Neural crest cell (in vitro differentiated cells): ENCODE results near the gene CAPNS1. TPM values are rescaled to one million over a fixed set of nuclear protein-coding genes. Genes with fewer than 3 reads are reported as not detected.
"Not testable (repeated sequence)": the region's sequence is repeated elsewhere in the genome, so short reads cannot be mapped to it uniquely, and the experiment has no call there.

Experiments used
- DNase-seq: peaks from one replicate; pipeline ENCODE4 v3.0.0; 2021; ENCODE audit warnings: low read depth, mixed read lengths, low spot score
- H3K27ac Mint-ChIP-seq: one replicate; pipeline ENCODE4 v1.8.0; 2021; ENCODE audit warnings: mild to moderate bottlenecking, mixed read lengths; ENCODE audit not compliant: unreplicated experiment
- H3K27me3 Mint-ChIP-seq: 2 replicates; pipeline ENCODE4 v1.8.0; 2021; ENCODE audit warnings: low read depth, mild to moderate bottlenecking, mixed read lengths
- H3K36me3 Mint-ChIP-seq: 2 replicates; pipeline ENCODE4 v1.8.0; 2021; ENCODE audit warnings: low read depth, mild to moderate bottlenecking, mixed read lengths
- H3K4me1 Mint-ChIP-seq: 2 replicates; pipeline ENCODE4 v1.8.0; 2021; ENCODE audit warnings: mixed read lengths
- H3K4me3 Mint-ChIP-seq: one replicate; pipeline ENCODE4 v1.8.0; 2021; ENCODE audit warnings: mild to moderate bottlenecking, mixed read lengths
- H3K9me3 Mint-ChIP-seq: 2 replicates; pipeline ENCODE4 v1.8.0; 2021; ENCODE audit warnings: mixed read lengths
- total RNA-seq: library from RNA; stranded (reverse); gene quantifications from 2 replicates; pipeline ENCODE4 v1.2.1, GENCODE V29; 2021
- TF ChIP-seq, protein P1 (sequence below): fragments of 200-600 bp; sonication (generic); conservative IDR thresholded peaks from 2 replicates; pipeline ENCODE4 v1.5.0; 2021; ENCODE audit warnings: antibody characterized with exemption, mild to moderate bottlenecking

Gene CAPNS1
- total RNA-seq, 1 donor from 2014 or later = 321 TPM

DNA sequence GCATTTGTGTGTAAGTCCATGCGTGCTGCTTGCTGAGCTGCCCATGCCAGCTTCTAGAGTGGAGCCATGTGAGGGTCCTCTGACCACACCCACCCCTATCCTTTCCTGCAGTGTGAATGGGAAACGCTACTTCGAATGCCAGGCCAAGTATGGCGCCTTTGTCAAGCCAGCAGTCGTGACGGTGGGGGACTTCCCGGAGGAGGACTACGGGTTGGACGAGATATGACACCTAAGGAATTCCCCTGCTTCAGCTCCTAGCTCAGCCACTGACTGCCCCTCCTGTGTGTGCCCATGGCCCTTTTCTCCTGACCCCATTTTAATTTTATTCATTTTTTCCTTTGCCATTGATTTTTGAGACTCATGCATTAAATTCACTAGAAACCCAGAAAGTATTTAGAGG lies 14.3 kb upstream of the CAPNS1 start:
- Mint-ChIP-seq H3K4me3 (peak overlapping the region; percentile 39), H3K4me1 (peaks cover 11% of the 10 kb centered on the region), H3K9me3 (no peaks in the 10 kb centered on the region), H3K27me3 (no peaks in the 10 kb centered on the region), H3K36me3 (peaks cover 4% of the 10 kb centered on the region), H3K27ac (no peak overlapping the region)
- TF ChIP-seq, protein P1, sequence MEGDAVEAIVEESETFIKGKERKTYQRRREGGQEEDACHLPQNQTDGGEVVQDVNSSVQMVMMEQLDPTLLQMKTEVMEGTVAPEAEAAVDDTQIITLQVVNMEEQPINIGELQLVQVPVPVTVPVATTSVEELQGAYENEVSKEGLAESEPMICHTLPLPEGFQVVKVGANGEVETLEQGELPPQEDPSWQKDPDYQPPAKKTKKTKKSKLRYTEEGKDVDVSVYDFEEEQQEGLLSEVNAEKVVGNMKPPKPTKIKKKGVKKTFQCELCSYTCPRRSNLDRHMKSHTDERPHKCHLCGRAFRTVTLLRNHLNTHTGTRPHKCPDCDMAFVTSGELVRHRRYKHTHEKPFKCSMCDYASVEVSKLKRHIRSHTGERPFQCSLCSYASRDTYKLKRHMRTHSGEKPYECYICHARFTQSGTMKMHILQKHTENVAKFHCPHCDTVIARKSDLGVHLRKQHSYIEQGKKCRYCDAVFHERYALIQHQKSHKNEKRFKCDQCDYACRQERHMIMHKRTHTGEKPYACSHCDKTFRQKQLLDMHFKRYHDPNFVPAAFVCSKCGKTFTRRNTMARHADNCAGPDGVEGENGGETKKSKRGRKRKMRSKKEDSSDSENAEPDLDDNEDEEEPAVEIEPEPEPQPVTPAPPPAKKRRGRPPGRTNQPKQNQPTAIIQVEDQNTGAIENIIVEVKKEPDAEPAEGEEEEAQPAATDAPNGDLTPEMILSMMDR = no peak
- DNase-seq = no peak

DNA sequence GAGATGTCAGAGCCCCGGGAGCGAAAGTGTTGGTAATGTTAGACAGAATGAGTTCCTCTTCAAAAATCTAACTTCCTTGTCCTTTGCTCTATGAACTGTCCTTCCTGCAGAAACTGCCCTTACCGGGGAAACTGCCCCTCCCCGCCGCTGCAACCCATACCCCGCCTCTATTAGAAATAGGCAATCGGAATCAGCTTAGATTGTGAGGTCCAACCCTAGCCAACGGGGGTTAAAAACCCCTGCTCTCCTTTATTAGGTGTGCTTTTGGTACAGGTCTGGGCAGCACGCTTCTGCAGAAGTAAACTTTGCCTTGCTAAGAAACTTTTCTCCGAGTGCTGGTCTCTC lies 11.5 kb upstream of the CAPNS1 start:
- H3K36me3 Mint-ChIP-seq = peaks cover 4% of the 10 kb centered on the region
- peak overlapping the region; percentile 90 for H3K4me3 Mint-ChIP-seq
- TF ChIP-seq, protein P1 = no peak
- H3K9me3 Mint-ChIP-seq = no peaks in the 10 kb centered on the region
- H3K4me1 Mint-ChIP-seq = peaks cover 11% of the 10 kb centered on the region
- DNase-seq = no peak
- H3K27me3 Mint-ChIP-seq = no peaks in the 10 kb centered on the region
- H3K27ac Mint-ChIP-seq = peak overlapping the region; percentile 86

DNA sequence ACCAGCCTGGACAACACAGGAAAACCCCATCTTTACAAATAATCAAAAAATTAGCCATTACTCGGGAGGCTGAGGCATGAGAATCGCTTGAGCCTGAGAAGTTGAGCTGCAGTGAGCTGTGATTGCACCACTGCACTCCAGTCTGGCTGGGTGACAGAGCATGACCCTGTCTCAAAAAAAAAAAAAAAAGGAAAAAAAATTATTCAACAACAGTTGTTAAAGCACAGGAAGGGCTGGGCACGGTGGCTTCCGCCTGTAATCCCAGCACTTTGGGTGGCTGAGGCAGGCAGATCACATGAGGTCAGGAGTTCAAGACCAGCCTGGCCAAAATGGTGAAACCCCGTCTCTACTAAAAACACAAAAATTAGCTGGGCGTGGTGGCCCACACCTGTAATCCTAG lies 8.6 kb upstream of the CAPNS1 start:
- H3K27me3 Mint-ChIP-seq, H3K27ac Mint-ChIP-seq, H3K9me3 Mint-ChIP-seq, DNase-seq, H3K4me3 Mint-ChIP-seq, H3K36me3 Mint-ChIP-seq: not testable (repeated sequence)
- peaks cover 11% of the 10 kb centered on the region for H3K4me1 Mint-ChIP-seq

DNA sequence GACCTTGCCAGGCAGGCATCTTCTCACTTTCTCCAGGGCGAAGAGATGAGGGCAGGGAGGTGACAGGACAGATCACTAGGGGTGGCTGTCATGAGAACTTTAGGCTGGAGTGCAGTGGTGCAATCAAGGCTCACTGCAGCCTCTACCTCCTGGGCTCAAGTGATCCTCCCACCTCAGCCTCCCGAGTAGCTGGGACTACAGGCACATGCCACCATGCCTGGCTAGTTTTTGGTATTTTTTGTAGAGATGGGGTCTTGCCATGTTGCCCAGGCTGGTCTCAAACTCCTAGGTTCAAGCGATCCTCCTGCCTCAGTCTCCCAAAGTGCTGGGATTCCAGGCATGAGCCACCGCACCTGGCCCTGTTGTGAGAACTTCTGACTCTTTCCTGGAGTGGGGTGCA lies 5.0 kb upstream of the CAPNS1 start:
- not testable (repeated sequence) for H3K27ac Mint-ChIP-seq, H3K27me3 Mint-ChIP-seq, H3K4me1 Mint-ChIP-seq, H3K4me3 Mint-ChIP-seq, H3K36me3 Mint-ChIP-seq, H3K9me3 Mint-ChIP-seq, DNase-seq

DNA sequence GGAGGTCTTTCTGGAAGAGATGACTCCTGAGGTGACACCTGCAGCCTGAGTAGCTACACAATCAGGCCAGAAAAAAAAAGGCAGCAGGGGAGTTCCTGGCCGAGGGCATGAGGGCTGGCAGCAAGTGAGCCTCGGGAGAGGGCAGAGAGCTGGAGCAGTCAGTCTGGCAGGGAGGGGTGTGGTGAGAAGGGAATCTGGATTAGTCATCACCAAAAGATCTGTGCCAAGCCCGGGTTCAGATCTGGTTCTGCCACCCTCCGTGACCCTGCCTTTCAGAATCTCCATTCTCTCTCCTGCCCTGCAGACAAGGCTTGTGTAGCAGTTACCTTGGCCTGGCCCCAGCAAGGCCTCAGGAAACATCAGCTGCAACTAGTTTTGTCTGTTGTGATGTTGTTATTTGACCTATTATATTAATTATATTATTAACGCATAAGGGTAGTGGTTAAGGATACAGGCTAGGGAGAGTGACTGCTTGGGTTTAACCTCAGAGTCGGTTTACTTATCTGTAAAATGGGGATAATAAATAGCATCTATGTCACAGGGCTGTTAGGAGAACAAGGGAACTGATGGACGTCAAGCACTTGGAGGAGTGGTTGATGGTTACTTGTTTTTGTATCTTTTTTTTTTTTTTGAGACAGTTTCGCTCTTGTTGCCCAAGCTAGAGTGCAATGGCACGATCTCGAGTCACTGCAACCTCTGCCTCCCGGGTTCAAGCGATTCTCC lies 2.7 kb upstream of the CAPNS1 start:
- Mint-ChIP-seq H3K27me3 (peaks cover 9% of the 10 kb centered on the region), H3K4me1 (peaks cover 12% of the 10 kb centered on the region), H3K9me3 (peaks cover 4% of the 10 kb centered on the region)

DNA sequence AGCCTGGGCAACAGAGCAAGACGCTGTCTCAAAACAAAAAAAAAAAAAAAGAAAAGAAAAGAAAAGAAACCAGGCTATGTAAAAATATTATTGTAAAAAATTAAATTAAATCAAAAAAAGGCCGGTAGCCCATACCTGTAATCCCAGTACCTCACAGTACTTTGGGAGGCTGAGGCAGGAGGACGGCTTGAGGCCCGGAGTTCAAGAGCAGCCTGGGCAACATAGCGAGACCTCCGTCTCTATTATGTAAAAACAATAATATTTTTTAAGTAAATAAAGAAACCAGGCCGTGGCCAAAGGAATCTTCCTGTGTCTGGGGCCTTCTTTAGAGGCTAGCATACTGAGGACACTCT lies 770 bp upstream of the CAPNS1 start:
- peaks cover 11% of the 10 kb centered on the region for H3K36me3 Mint-ChIP-seq
- H3K27me3 Mint-ChIP-seq = peaks cover 9% of the 10 kb centered on the region
- TF ChIP-seq, protein P1 = no peak
- no peak for DNase-seq
- peak overlapping the region; percentile 67 for H3K27ac Mint-ChIP-seq
- peaks cover 12% of the 10 kb centered on the region for H3K4me1 Mint-ChIP-seq
- H3K4me3 Mint-ChIP-seq = peak overlapping the region; percentile 98
- H3K9me3 Mint-ChIP-seq = peaks cover 4% of the 10 kb centered on the region

More for the DNA sequence above, 2.7 kb upstream of the CAPNS1 start:
- peak overlapping the region; percentile 81 for H3K4me3 Mint-ChIP-seq
- TF ChIP-seq, protein P1 = no peak
- no peak for DNase-seq
- H3K27ac Mint-ChIP-seq = peak overlapping the region; percentile 57
- peaks cover 6% of the 10 kb centered on the region for H3K36me3 Mint-ChIP-seq
